GM12865 (cell line): Measurements from ENCODE around the gene ST8SIA1.

Source experiments
- DNase-seq: peaks from one replicate; pipeline ENCODE4 v3.0.0; 2010; ENCODE audit warnings: low read depth
- H3K4me3 ChIP-seq: 2 replicates; pipeline ENCODE4 v1.5.1; 2011; ENCODE audit warnings: mild to moderate bottlenecking, low read depth, low read length, control low read depth
- CTCF ChIP-seq: IDR thresholded peaks from 2 replicates; pipeline ENCODE4 v1.5.1; 2011; ENCODE audit warnings: low read length, control low read depth, low read depth, inconsistent platforms; ENCODE audit not compliant: insufficient read depth; ENCODE audit errors: missing control alignments

The ST8SIA1 gene

GRCh38 chr12:22248121-22248520 lies 86.4 kb downstream of the ST8SIA1 start:
- no peak for TF ChIP-seq CTCF
- H3K4me3 ChIP-seq: no peak overlapping the region
- no peak for DNase-seq

GRCh38 chr12:22246217-22246846 lies 88.2 kb downstream of the ST8SIA1 start:
- no peak overlapping the region for H3K4me3 ChIP-seq
- no peak for TF ChIP-seq CTCF
- no peak for DNase-seq

- no peak overlapping the region for H3K4me3 ChIP-seq
- no peak for TF ChIP-seq CTCF
- DNase-seq: no peak
Measured at GRCh38 chr12:22242726-22243125, 91.8 kb downstream of the ST8SIA1 start.

- no peak for TF ChIP-seq CTCF
- H3K4me3 ChIP-seq: no peak overlapping the region
- no peak for DNase-seq
Measured at GRCh38 chr12:22238211-22238610, 96.3 kb downstream of the ST8SIA1 start.

- H3K4me3 ChIP-seq: no peak overlapping the region
- TF ChIP-seq CTCF: no peak
- no peak for DNase-seq
Measured at GRCh38 chr12:22234561-22234960, 99.9 kb downstream of the ST8SIA1 start.

- H3K4me3 ChIP-seq: no peak overlapping the region
- TF ChIP-seq CTCF: no peak
- no peak for DNase-seq
Measured at GRCh38 chr12:22231836-22232235, 102.7 kb downstream of the ST8SIA1 start.

GRCh38 chr12:22231078-22231477 lies 103.4 kb downstream of the ST8SIA1 start:
- no peak overlapping the region for H3K4me3 ChIP-seq
- no peak for TF ChIP-seq CTCF
- no peak for DNase-seq
